Mesenchymal stem cell (in vitro differentiated cells and primary cell): Measurements from ENCODE around the gene HOXB3.
A peak's percentile ranks its signal among the peaks of the same experiment; 100 is the strongest.

Experiments
- DNase-seq: peaks from one replicate; pipeline ENCODE4 v3.0.0-alpha.2; 2013
- H2AFZ ChIP-seq: one replicate; pipeline ENCODE4 v1.6.1; 2013; ENCODE audit warnings: low read depth, mild to moderate bottlenecking, control low read depth, inconsistent platforms, low read length, moderate library complexity
- H2AK5ac ChIP-seq: 2 replicates; pipeline ENCODE4 v1.6.1; 2013; ENCODE audit warnings: low read length, moderate library complexity, mild to moderate bottlenecking, inconsistent platforms; ENCODE audit not compliant: severe bottlenecking
- H2BK120ac ChIP-seq: one replicate; pipeline ENCODE4 v1.6.1; 2013; ENCODE audit warnings: low read depth, mild to moderate bottlenecking, inconsistent platforms, low read length, moderate library complexity
- H2BK12ac ChIP-seq, 2 experiments: one replicate each; pipeline ENCODE4 v1.6.1; 2013; ENCODE audit warnings: inconsistent platforms in 2 of 2, low read length in 2 of 2, mild to moderate bottlenecking in 2 of 2, moderate library complexity in 2 of 2, control low read depth in 1 of 2
- H2BK15ac ChIP-seq: one replicate; pipeline ENCODE4 v1.6.1; 2013; ENCODE audit warnings: mild to moderate bottlenecking, low read depth, inconsistent platforms; ENCODE audit not compliant: poor library complexity, severe bottlenecking
- H2BK5ac ChIP-seq: 2 replicates; pipeline ENCODE4 v1.6.1; 2013; ENCODE audit warnings: low read depth, mild to moderate bottlenecking, low read length, control low read depth, inconsistent platforms; ENCODE audit not compliant: poor library complexity, severe bottlenecking
- H3K14ac ChIP-seq, 2 experiments: one replicate each; pipeline ENCODE4 v1.6.1; 2013; ENCODE audit warnings: inconsistent platforms in 2 of 2, low read length in 2 of 2, control low read depth in 1 of 2, mild to moderate bottlenecking in 1 of 2, moderate library complexity in 1 of 2
- H3K18ac ChIP-seq, 2 experiments: one replicate each; pipeline ENCODE4 v1.6.1; 2013; ENCODE audit warnings: inconsistent platforms in 2 of 2, low read length in 2 of 2, control low read depth in 1 of 2, low read depth in 1 of 2, mild to moderate bottlenecking in 1 of 2
- H3K23ac ChIP-seq, 2 experiments: one replicate each; pipeline ENCODE4 v1.6.1; 2013; ENCODE audit warnings: inconsistent platforms in 2 of 2, low read length in 2 of 2, mild to moderate bottlenecking in 2 of 2, moderate library complexity in 2 of 2, control low read depth in 1 of 2
- H3K27ac ChIP-seq: 2 replicates; pipeline ENCODE4 v1.5.1; 2013; ENCODE audit warnings: mild to moderate bottlenecking, moderate library complexity, low read length, control low read depth, inconsistent platforms; ENCODE audit not compliant: poor library complexity, severe bottlenecking
- H3K27me3 ChIP-seq, 2 experiments: 2 replicates each; pipeline versions ENCODE4 v1.6.1 to v1.7.0; 2013; ENCODE audit warnings: low read length in 2 of 2, mild to moderate bottlenecking in 2 of 2, moderate library complexity in 2 of 2, control low read depth in 1 of 2, inconsistent platforms in 1 of 2; ENCODE audit not compliant: control insufficient read depth in 1 of 2, insufficient read depth in 1 of 2
- H3K36me3 ChIP-seq, 2 experiments: 2 replicates each; pipeline versions ENCODE4 v1.6.1 to v1.7.0; 2013; ENCODE audit warnings: low read length in 2 of 2, control low read depth in 1 of 2, inconsistent platforms in 1 of 2, low read depth in 1 of 2, mild to moderate bottlenecking in 1 of 2; ENCODE audit not compliant: insufficient read depth in 2 of 2, control insufficient read depth in 1 of 2
- H3K4ac ChIP-seq, 2 experiments: one replicate each; pipeline ENCODE4 v1.6.1; 2013; ENCODE audit warnings: inconsistent platforms in 2 of 2, low read length in 2 of 2, mild to moderate bottlenecking in 2 of 2, moderate library complexity in 2 of 2, control low read depth in 1 of 2, low read depth in 1 of 2
- H3K4me1 ChIP-seq: 2 replicates; pipeline ENCODE4 v1.6.1; 2013; ENCODE audit warnings: low read depth, low read length, control low read depth; ENCODE audit not compliant: control insufficient read depth, insufficient read depth
- H3K4me2 ChIP-seq: 2 replicates; pipeline ENCODE4 v1.6.1; 2013; ENCODE audit warnings: low read length, mild to moderate bottlenecking, inconsistent platforms; ENCODE audit not compliant: poor library complexity, severe bottlenecking
- H3K4me3 ChIP-seq, 2 experiments: 2 replicates each; pipeline versions ENCODE4 v1.5.1 to v1.7.0; 2013; ENCODE audit warnings: low read length in 2 of 2, mild to moderate bottlenecking in 2 of 2, control low read depth in 1 of 2, low read depth in 1 of 2; ENCODE audit not compliant: insufficient read depth in 1 of 2
- H3K79me1 ChIP-seq: replicated peaks from 2 replicates; pipeline ENCODE4 v1.6.1; 2013; ENCODE audit warnings: mild to moderate bottlenecking, control low read depth, low read length, inconsistent platforms; ENCODE audit not compliant: poor library complexity, severe bottlenecking
- H3K9ac ChIP-seq: 2 replicates; pipeline ENCODE4 v1.7.0; 2013; ENCODE audit warnings: mild to moderate bottlenecking, low read length, moderate library complexity
- H3K9me3 ChIP-seq: 2 replicates; pipeline ENCODE4 v1.7.0; 2013; ENCODE audit warnings: mild to moderate bottlenecking, low read length; ENCODE audit not compliant: control insufficient read depth
- H4K8ac ChIP-seq: one replicate; pipeline ENCODE4 v1.6.1; 2013; ENCODE audit warnings: inconsistent platforms, mild to moderate bottlenecking, low read length, moderate library complexity
- H4K91ac ChIP-seq: one replicate; pipeline ENCODE4 v1.6.1; 2013; ENCODE audit warnings: mild to moderate bottlenecking, low read length, inconsistent platforms
- WGBS: methylation state at CpG from one replicate; pipeline ENCODE4 v1.1.7; 2013; ENCODE audit warnings: mixed read lengths; 5-methylcytosine and 5-hydroxymethylcytosine counted together

The HOXB3 gene

GRCh38 chr17:48558057-48558830 is 31.8 kb downstream of the HOXB3 start:
- peak overlapping the region; percentile 86 for H4K8ac ChIP-seq
- H3K27me3 ChIP-seq, result no peaks in the 10 kb centered on the region
- H2BK120ac ChIP-seq, result no peak overlapping the region
- peak overlapping the region; percentile 38 to 81 for H3K4ac ChIP-seq
- peak overlapping the region in 1 of 2 experiments; percentile 71 for H2BK12ac ChIP-seq
- peak overlapping the region in 1 of 2 experiments; percentile 68 for H3K4me3 ChIP-seq
- WGBS, result 52% methylated on average over 12 of the region's 13 CpGs
- no peaks in the 10 kb centered on the region for H3K9me3 ChIP-seq
- H3K18ac ChIP-seq, result peak overlapping the region; percentile 70 to 90
- peaks cover 36% of the 10 kb centered on the region for H3K4me1 ChIP-seq
- peaks cover 15 to 21% of the 10 kb centered on the region in 2 experiments for H3K36me3 ChIP-seq
- DNase-seq, result peak; percentile 31
- no peak overlapping the region for H2AFZ ChIP-seq
- H3K79me1 ChIP-seq, result peaks cover 1% of the 10 kb centered on the region
- H3K9ac ChIP-seq, result peak overlapping the region; percentile 82
- no peak overlapping the region for H3K4me2 ChIP-seq
- peak overlapping the region; percentile 52 for H2BK15ac ChIP-seq
- H4K91ac ChIP-seq, result peak overlapping the region; percentile 18
- no peak overlapping the region for H3K27ac ChIP-seq
- no peak overlapping the region for H2BK5ac ChIP-seq
- H3K14ac ChIP-seq, result peak overlapping the region in 1 of 2 experiments; percentile 31
- H2AK5ac ChIP-seq, result peak overlapping the region; percentile 41
- peak overlapping the region; percentile 55 to 95 for H3K23ac ChIP-seq

- no peak overlapping the region for H3K4me2 ChIP-seq
- peak overlapping the region in 1 of 2 experiments; percentile 83 for H3K4ac ChIP-seq
- no peaks in the 10 kb centered on the region for H3K9me3 ChIP-seq
- H2BK120ac ChIP-seq, result no peak overlapping the region
- peak overlapping the region; percentile 82 for H3K9ac ChIP-seq
- peak overlapping the region; percentile 36 for H4K8ac ChIP-seq
- H2BK15ac ChIP-seq, result no peak overlapping the region
- H3K79me1 ChIP-seq, result peaks cover 3% of the 10 kb centered on the region
- H2BK5ac ChIP-seq, result no peak overlapping the region
- peak overlapping the region in 1 of 2 experiments; percentile 68 for H3K4me3 ChIP-seq
- peak overlapping the region; percentile 75 for H3K27ac ChIP-seq
- 10% methylated on average over 6 of the region's 7 CpGs for WGBS
- DNase-seq, result peak; percentile 68
- H3K18ac ChIP-seq, result peak overlapping the region; percentile 48 to 79
- peaks cover 35% of the 10 kb centered on the region for H3K4me1 ChIP-seq
- no peaks in the 10 kb centered on the region for H3K27me3 ChIP-seq
- H3K23ac ChIP-seq, result peak overlapping the region in 1 of 2 experiments; percentile 86
- peak overlapping the region; percentile 29 for H2AK5ac ChIP-seq
- no peak overlapping the region for H2AFZ ChIP-seq
- H2BK12ac ChIP-seq, result peak overlapping the region in 1 of 2 experiments; percentile 49
- H4K91ac ChIP-seq, result no peak overlapping the region
- peaks cover 12 to 18% of the 10 kb centered on the region in 2 experiments for H3K36me3 ChIP-seq
- H3K14ac ChIP-seq, result no peak overlapping the region
Observed at GRCh38 chr17:48556576-48557401, 33.3 kb downstream of the HOXB3 start.

- peaks cover 13 to 24% of the 10 kb centered on the region in 2 experiments for H3K36me3 ChIP-seq
- H3K4me2 ChIP-seq, result peak overlapping the region; percentile 66
- H3K4ac ChIP-seq, result no peak overlapping the region
- H3K18ac ChIP-seq, result no peak overlapping the region
- 10% methylated on average over 4 of the region's 5 CpGs for WGBS
- no peak overlapping the region for H4K91ac ChIP-seq
- H2AK5ac ChIP-seq, result no peak overlapping the region
- peaks cover 35% of the 10 kb centered on the region for H3K4me1 ChIP-seq
- no peak overlapping the region for H4K8ac ChIP-seq
- H3K79me1 ChIP-seq, result peaks cover 3% of the 10 kb centered on the region
- no peak overlapping the region for H3K23ac ChIP-seq
- peak overlapping the region; percentile 55 for H2BK120ac ChIP-seq
- H2BK15ac ChIP-seq, result no peak overlapping the region
- peak overlapping the region in 1 of 2 experiments; percentile 25 for H2BK12ac ChIP-seq
- peak; percentile 47 for DNase-seq
- no peak overlapping the region for H3K14ac ChIP-seq
- H3K4me3 ChIP-seq, result peak overlapping the region in 1 of 2 experiments; percentile 68
- peak overlapping the region; percentile 82 for H3K9ac ChIP-seq
- H2AFZ ChIP-seq, result no peak overlapping the region
- H3K9me3 ChIP-seq, result no peaks in the 10 kb centered on the region
- no peak overlapping the region for H2BK5ac ChIP-seq
- no peaks in the 10 kb centered on the region for H3K27me3 ChIP-seq
- H3K27ac ChIP-seq, result peak overlapping the region; percentile 75
Observed at GRCh38 chr17:48556229-48556575, 33.8 kb downstream of the HOXB3 start.
